Keratinocyte (primary cell): ENCODE data around the gene SKP1.

Experiments
- EZH2 ChIP-seq: IDR thresholded peaks from one replicate; pipeline ENCODE4 v1.6.1; 2012; ENCODE audit warnings: inconsistent platforms, mild to moderate bottlenecking, low read length, moderate library complexity
- TF ChIP-seq, protein P1 (sequence below), 3 experiments: IDR thresholded peaks in 1 of 3; conservative IDR thresholded peaks in 1 of 3; optimal IDR thresholded peaks in 1 of 3; 2 replicates in 2 of 3; 3 replicates in 1 of 3; pipeline versions ENCODE3 to v1.5.1; 2011; ENCODE audit warnings: low read length in 3 of 3, mild to moderate bottlenecking in 3 of 3, moderate library complexity in 2 of 3, control low read depth in 1 of 3, inconsistent platforms in 1 of 3; ENCODE audit not compliant: insufficient read depth in 2 of 3; ENCODE audit errors: extremely low read depth in 1 of 3

DNA sequence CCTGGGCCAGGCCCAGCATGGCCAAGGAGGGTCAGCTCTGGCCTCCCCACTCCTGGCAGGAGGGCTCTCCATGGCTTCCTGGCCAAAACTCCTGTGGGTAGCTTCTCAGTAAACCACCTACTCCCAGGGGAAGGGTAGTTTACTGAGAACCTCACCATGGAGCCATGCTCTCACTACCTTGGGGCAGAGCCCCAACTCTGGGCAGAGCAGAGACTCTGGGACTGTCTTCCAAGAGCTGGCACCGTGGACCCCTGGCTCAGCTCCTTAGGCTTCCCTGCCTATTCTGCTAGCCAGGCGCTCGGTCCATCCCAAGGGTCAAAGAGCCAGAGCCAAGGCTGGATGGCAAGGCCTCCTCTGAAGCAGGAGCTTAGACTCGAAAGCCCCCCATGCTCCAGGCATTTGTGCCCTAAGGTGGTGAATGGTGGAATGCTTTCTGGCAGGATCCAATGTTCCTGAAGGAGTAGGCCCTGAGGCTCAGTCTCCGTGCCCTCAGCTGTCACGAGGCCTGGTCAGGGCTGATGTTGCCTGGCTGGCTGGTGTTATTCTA is 42.7 kb downstream of the SKP1 start:
- TF ChIP-seq, protein P1, sequence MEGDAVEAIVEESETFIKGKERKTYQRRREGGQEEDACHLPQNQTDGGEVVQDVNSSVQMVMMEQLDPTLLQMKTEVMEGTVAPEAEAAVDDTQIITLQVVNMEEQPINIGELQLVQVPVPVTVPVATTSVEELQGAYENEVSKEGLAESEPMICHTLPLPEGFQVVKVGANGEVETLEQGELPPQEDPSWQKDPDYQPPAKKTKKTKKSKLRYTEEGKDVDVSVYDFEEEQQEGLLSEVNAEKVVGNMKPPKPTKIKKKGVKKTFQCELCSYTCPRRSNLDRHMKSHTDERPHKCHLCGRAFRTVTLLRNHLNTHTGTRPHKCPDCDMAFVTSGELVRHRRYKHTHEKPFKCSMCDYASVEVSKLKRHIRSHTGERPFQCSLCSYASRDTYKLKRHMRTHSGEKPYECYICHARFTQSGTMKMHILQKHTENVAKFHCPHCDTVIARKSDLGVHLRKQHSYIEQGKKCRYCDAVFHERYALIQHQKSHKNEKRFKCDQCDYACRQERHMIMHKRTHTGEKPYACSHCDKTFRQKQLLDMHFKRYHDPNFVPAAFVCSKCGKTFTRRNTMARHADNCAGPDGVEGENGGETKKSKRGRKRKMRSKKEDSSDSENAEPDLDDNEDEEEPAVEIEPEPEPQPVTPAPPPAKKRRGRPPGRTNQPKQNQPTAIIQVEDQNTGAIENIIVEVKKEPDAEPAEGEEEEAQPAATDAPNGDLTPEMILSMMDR (optimal IDR thresholded peaks at IDR 0.05 in 1 of 3, IDR thresholded peaks at IDR 0.05 in 1 of 3, conservative IDR thresholded peaks at IDR 0.05 in 1 of 3; ENCODE audit: extremely low read depth in 1 of 3, insufficient read depth in 2 of 3, low read length in 3 of 3): no peak
- TF ChIP-seq EZH2: no peak
